HG03066 (cell line): Measurements from ENCODE around the gene RTTN.

Source experiments
- ATAC-seq: cut with Tn5 transposase; IDR thresholded peaks from one replicate; pipeline ENCODE4 v1.9.1; 2021; ENCODE audit warnings: low read depth; ENCODE audit not compliant: unreplicated experiment

Gene RTTN

DNA sequence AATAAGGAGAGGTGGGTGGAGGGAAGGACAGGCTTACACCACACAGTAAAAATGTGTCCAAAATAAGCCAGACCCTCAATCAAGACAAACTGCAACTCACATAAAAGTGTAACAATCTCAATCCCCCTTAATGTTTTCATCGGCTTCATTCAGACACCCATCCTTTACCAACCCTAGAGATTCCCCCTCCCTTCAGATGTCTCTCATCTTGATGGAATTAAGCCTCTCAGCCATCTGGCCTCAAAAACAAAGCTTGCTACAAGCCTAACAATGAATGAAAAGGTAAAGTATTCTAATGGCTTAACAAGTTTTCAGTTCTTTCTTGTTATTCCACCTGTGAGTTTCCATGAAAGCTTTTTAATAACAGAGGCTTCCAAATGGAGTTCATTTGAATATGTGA lies 5.2 kb downstream of the RTTN start:
- ATAC-seq: no peak

DNA sequence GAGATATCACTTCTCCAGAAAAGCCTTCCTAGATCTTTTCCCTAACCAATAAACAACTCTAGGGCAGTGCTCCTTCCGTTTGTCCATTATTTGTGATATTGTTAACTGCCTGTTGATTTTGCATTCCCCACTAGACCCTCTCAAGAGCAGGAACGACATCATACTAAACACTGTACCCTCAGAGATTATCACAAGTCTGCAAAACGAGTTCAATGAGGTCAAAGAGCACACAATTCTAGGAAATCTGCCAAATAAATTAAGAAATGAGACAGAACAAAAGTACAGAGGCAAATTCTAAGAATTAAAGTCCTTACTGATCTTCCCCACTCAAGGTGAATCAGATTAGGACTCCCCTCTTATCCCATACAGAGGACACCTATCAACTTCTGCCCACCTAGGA lies 7.6 kb downstream of the RTTN start:
- no peak for ATAC-seq

DNA sequence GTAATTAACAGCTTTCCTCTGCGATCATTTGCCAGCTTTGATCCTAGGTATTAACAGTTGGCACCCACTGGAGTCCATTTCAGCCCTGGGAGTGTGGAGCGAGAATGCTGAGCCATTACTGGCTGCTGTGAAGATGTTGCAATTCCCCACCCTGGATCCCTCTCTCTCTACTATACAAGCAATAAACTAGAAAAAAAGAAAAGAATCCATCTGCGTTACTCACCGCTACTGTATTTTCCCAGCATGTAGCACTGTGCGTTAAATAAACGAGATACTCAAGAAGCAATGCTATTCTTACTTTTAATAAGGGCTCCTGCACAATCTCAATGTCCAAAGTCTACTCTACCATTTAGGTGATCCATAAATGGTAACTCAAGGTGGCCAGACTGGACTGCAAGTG lies 8.5 kb downstream of the RTTN start:
- no peak for ATAC-seq

DNA sequence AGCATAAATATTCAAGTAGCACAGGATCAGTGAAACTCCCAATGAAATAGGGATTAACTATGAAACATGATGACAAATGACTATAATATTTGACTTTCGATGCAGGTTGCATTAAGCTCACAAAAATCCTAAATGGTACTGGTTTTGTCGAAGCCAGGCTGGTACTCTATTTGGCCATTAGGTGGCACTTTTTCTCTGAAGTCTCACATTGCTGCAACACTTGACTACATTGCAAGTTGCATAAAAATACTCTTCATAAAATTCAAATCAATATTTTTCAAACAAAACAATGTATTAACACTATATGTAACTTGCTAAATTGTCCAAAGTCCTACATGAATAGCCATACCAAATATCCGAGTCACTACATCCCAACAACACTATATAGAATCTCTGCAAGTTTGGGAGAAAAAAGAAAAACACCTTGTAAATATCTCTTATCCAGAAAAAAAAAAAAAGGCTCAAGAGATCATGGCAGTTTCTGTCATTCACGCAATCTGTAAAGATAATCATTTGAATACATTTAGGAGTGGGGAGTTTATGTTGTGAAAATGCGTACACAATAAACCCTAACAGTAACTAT lies 9.5 kb downstream of the RTTN start:
- ATAC-seq: no peak

DNA sequence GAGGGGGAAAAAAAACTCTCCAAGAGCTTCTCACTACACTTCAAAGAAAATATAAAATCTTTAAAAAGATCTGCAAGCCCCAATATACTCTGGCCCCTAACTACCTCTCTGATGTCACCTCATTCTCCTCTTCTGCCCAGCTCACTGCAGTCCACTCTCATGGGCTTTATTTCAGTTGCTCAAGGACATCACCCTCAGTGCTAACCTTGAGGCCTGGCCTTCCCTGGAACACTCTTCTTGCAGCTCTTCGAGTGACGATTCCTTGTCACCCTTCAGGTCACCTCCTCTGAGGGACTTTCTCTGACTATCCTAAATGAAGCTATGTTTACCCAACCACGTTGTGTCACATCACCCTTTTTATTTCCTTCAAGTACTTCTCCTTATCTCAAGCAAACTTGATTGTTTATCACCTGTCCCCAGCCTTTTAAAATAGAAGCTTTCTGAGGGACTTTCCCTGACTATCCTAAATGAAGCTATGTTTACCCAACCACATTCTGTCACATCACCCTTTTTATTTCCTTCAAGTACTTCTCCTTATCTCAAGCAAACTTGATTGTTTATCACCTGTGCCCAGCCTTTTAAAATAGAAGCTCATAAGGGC lies 10.4 kb downstream of the RTTN start:
- peak; percentile 37 for ATAC-seq

DNA sequence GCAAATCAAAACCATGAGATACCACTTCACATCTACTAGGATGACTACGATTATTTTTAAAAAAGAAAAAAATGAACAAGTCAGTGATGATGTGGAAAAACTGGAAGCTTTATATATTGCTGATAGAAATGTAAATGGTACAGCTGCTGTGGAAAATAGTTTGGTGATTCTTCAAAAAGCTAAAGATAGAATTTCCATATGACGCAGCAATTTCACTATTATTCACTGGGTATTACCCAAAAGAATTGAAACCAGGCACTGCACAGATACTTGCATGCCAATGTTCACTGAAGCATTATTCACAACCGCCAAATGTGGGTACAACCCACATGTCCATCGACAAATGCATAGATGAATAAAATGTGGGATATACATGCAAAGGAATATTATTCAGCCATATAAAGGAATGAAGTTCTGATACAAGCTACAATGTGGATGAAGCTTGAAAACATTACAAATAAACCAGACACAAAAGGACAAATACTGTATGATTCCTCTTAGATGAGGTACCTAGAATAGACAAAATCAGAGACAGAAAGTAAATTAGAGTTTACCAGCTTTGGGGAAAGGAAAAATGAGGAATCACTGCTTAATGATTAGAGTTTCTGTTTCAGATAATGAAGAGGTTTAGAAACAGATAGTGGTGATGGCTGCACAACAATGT lies 11.1 kb downstream of the RTTN start:
- ATAC-seq: peak; percentile 86

DNA sequence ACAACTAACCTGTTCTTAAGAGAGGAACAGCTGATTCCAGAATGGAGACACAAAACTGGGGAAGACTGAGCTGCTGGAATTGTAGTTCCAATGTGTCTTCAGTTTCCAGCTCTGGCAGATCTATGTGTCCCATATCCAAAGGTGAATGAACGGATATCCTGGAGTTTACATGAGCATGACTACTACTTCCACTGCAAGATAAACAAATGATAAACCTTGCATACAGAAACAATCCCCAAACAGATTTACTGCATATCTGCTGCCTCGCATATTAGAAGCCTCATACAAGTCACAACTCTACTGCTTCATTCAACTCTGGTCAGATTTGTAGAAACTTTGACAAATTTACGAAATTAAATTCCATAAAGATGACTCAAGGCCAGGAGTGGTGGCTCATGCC lies 15.0 kb downstream of the RTTN start:
- no peak for ATAC-seq

DNA sequence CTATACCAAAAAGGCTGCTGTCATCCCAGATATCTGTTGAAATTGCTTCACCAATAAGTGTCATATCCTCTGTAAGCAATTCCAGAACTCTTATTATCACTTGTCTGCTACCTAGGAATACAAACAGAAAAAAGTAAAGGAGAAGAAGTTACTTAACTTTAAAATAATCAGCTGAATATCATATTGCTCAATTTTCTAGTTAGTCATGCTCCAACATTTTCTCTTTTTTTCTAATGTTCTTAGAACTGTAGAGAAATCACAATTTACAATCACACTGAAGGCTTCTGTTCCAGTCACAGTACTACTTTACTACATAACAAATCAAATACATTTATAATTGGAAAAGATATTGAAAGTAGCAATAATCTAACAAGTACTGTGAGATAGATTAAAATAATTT lies 17.4 kb downstream of the RTTN start:
- no peak for ATAC-seq

DNA sequence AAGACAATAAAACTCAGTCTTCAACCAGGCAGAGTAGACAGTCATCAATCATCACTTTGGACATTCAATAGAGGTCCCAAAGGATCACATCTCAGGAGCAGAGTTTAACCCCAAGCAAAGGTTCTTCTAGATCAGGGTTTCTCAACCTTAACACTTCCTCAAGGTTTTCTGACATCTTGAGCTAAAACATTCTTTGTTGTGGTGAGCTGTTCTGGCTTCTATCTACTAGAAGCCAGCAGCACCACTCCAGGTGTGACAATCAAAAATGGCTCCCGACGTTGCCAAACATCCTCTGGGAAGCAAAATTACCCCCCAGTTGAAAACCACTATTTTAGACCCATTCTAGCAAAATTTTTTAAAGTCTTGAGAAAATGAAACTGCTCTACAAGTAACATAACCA lies 22.0 kb downstream of the RTTN start:
- ATAC-seq: no peak

DNA sequence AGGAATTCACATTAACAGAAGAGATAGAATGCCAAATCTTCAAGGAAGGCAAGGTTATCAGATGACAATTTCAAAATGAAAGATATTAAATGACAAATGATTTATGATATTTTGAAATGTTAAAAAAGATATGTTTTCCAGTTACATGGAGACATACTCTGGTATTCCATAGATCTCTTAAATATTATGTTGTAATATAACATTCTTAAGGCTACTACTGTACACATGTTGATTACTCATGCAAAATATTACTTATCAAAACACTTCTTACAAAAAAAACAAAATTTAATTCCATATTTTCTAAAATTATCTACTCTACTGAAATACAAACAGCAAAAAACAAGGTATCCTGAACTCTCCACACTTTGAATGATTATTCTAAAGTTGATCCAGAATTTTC lies 22.9 kb downstream of the RTTN start:
- no peak for ATAC-seq

DNA sequence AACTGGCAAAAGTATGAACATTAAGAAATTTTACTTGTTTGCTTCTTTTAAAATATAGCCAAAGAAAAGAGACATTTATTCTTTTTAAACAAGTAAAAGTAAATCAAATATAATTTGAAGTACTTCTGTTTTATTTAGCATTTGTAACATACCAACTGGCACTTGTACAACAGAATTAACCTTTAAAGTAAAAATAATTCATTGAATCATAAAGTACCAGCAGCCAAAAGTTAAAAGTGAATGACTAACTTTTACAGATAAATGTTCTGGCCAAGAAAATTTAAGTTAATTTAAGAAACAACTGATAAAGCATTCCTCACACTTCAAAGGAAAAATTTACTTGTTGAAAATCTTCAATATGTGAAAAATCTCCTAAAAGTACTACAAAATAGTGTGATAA lies 23.8 kb downstream of the RTTN start:
- ATAC-seq: no peak

DNA sequence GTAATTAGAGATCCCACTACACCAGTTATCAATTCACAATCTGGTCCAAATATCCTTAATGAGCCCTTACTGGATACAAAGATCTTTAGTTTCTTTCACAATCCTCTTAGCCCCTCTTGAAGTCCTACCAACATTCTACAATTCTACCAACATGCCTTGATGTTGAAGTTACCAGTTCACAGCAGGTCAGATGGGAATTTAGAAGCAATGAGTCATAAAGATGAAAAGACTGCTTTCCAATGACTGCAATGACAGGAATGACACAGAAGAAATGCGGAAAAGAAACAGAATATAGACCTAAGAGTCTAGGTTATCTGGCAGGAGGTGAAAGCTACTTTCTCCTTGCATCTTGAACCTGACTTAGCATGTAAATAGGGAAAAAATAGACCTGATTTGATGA lies 24.5 kb downstream of the RTTN start:
- ATAC-seq: no peak

DNA sequence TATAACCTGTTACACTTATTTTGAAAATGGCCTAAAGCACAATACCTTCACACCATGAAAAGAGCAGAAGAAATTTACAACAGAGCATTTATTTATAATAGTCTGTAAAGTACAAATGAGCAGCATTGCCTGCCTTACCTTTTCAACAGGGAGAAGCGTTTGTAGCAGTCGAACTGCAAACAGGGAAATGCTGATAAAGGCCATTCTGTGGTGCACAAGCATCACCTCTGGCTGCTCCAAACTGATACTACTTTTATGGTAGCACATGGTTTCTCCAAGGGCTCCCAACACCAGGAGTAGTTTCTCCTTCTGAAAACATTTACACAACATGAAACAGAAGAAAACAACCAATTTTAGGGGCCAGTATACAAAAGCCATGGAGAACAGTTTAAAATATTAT lies 28.9 kb downstream of the RTTN start:
- ATAC-seq: no peak

DNA sequence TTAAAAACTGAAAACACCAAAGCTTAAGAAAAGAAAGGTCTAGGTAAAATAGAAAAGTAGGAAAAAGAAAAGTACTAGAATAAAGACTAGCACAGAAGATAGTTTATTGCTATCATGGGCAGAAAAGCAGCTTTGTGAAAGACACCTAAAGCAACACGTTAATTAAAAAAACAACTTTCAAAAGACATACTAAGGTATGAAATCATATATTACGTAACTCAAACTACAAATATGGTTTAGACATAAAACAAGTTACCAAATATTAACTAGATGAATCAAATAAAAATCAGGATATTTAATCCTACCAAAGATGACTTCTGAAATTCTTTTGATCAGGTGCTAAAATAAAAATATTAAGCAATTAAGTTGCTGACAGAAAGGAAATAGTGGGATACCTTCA lies 30.3 kb downstream of the RTTN start:
- ATAC-seq: no peak

DNA sequence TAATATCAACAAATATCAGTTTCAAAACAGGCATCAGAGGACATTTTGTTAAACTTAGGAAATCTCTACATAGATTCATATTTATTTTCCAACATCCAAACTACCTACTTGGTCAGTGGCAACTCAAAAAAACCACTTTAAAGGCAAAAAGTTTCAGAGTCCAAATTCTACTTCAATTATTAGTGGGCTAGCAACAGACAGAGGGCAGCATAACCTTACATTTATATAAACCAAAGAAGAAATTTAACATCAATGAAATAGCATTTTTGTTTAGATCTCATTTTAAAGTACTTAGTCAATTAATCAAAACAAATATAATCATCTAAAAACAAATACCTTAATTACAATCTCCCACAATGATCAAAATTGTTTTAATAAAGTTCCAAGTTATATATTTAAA lies 33.3 kb downstream of the RTTN start:
- no peak for ATAC-seq

DNA sequence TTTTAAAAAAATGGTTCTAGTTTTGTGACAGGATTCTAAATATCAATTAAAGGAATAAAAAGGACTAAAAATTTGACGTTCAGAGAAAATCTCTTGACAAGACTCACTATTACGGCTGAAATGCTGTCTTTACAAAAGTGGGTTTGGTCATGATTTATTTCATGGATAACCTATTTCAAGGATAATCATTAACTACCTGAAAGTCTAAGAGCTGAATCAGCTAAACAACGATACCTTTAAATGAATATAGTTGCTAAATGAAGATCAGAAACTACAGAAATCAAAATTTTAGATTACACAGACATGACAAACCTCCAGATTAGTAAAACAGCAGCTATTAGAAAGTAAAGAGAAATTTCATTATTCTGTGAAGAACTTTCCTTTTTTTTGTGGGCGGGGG lies 35.7 kb downstream of the RTTN start:
- no peak for ATAC-seq

DNA sequence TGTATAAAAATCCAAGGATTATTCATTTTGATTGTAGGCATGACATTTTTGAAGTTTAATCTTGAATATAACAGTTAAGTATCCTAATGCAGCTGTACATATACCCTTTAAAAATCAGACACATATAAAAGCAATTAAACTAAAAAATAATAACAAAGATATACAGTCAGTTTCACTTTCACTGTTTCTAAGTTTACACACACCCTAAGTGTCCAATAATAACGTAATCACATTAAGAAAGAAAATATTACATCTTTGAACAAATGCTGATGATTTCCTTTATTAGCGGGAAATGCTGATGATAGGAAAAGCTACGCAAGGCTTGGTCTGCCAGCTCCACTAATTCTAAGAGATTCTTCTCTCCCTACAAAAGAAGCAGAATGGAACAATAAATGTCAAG lies 38.8 kb downstream of the RTTN start:
- ATAC-seq: no peak

DNA sequence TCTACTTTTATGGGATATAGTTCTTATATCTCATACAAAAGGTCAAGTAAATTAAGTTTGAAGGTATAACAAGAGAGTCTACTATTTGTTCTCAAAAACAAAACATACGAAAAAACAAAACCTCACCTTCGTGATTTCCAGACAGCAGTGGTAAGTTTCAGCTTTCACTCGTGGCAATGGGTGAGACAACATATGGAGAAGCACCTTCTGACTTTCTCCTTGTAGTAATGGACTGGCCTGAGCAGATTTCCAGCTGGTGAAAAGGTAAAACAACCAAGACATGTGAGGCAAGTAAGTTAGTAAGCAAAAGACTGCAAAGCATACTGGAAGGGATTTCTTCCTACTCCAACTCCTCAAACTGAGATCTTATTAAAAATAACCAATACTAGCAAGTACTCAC lies 39.6 kb downstream of the RTTN start:
- ATAC-seq: peak; percentile 84

DNA sequence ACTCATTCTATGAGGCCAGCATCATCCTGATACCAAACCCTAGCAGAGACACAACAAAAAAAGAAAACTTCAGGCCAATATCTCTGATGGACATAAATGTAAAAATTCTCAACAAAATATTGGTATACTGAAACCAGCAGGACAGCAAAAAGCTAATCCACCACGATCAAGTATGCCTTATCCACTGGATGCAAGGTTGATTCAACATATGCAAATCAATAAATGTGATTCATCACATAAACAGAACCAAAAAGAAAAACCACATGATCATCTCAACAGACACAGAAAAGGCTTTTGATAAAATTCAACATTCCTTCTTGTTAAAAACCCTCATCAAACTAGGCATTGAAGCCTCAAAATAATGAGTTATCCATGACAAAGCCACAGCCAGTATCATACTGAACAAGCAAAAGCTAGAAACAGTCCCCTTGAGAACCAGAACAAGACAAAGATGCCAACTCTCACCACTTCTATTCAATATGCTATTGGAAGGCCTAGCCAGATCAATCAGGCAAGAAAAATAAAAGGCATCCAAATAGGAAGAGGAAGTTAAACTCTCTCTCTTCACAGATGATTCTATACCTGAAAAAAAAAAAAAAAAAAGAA lies 45.3 kb downstream of the RTTN start:
- no peak for ATAC-seq

DNA sequence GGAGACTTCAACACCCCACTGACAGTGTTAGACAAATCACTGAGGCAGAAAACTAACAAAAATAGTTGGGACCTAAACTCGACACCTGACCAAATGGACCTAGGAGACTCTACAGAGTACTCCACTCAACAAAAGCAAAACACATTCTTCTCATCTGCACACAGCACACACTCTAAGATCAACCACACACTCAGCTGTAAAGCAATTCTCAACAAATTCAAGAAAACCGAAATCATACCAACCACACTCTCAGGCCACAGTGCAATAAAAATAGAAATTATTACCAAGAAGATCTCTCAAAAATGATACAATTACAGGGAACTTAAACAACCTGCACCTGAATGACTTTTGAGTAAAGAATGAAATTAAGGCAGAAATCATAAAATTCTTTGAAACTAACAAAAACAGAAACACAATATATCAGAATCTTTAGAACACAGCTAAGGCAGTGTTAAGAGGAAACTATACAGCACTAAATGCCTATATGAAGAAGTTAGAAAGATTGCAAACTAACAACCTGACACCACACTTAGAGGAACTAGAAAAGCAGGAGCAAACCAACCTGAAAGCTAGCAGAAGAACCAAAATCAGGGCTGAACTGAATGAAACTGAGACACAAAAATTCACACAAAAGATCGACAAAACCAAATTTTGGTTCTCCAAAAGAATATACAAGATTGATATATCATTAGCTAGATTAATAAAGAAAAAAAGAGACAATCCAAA lies 46.3 kb downstream of the RTTN start:
- peak; percentile 91 for ATAC-seq

DNA sequence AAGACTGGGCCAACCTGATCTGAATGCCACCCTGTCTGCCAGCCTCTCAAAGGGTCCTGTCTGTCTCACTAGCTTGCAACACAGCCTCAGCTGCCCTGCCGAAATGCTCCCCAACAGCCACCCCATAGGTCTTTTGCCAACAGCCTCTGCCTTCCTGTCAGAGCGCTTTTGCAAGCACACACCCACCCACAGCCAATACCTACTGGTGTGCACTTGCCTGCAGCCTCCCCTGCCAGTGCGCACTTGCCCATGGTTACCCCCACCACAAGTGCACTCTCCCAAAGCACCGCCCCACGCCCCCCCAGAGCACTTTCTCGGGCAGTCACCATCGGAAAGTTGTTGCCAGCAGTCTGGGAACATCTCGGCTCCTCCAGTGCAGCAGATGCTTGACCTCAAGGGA lies 48.6 kb downstream of the RTTN start:
- ATAC-seq: no peak
